Neuronal stem cell (in vitro differentiated cells): ENCODE results near the gene CXCL1.

Experiments
- DNase-seq: peaks from one replicate; pipeline ENCODE4 v3.0.0-alpha.2; 2013; ENCODE audit warnings: low spot score
- H2AFZ ChIP-seq: one replicate; pipeline ENCODE4 v1.6.1; 2013; ENCODE audit warnings: mild to moderate bottlenecking, low read length, inconsistent platforms
- H2AK5ac ChIP-seq: 2 replicates; pipeline ENCODE4 v1.6.1; 2013; ENCODE audit warnings: low read depth, mild to moderate bottlenecking, inconsistent platforms, low read length, moderate library complexity, mixed read lengths
- H2BK120ac ChIP-seq: 2 replicates; pipeline ENCODE4 v1.6.1; 2013; ENCODE audit warnings: low read depth, mild to moderate bottlenecking, inconsistent platforms, low read length, moderate library complexity, mixed read lengths
- H2BK12ac ChIP-seq: one replicate; pipeline ENCODE4 v1.6.1; 2013; ENCODE audit warnings: low read length, inconsistent platforms
- H2BK15ac ChIP-seq: 2 replicates; pipeline ENCODE4 v1.6.1; 2013; ENCODE audit warnings: mild to moderate bottlenecking, low read length, inconsistent platforms, mixed read lengths
- H2BK5ac ChIP-seq: one replicate; pipeline ENCODE4 v1.6.1; 2013; ENCODE audit warnings: inconsistent platforms, mild to moderate bottlenecking, low read length, moderate library complexity
- H3K14ac ChIP-seq: one replicate; pipeline ENCODE4 v1.6.1; 2013; ENCODE audit warnings: low read length, inconsistent platforms
- H3K18ac ChIP-seq: 2 replicates; pipeline ENCODE4 v1.6.1; 2013; ENCODE audit warnings: low read length, inconsistent platforms
- H3K23ac ChIP-seq: 2 replicates; pipeline ENCODE4 v1.6.1; 2013; ENCODE audit warnings: low read depth, mild to moderate bottlenecking, mixed read lengths, low read length, inconsistent platforms; ENCODE audit not compliant: poor library complexity
- H3K27ac ChIP-seq: replicated peaks from 3 replicates; pipeline ENCODE4 v1.5.1; 2013; ENCODE audit warnings: low read length, inconsistent platforms
- H3K27me3 ChIP-seq, 3 experiments: 2 replicates each; pipeline ENCODE4 v1.6.1; 2013; ENCODE audit warnings: low read length in 3 of 3, mild to moderate bottlenecking in 2 of 3, inconsistent platforms in 1 of 3, low read depth in 1 of 3, mixed read lengths in 1 of 3, moderate library complexity in 1 of 3; ENCODE audit not compliant: control insufficient read depth in 3 of 3, insufficient read depth in 3 of 3
- H3K36me3 ChIP-seq, 2 donors: replicated peaks in 1 of 2; 2 replicates each; pipeline ENCODE4 v1.6.1; 2013; ENCODE audit warnings: low read length in 2 of 2; ENCODE audit not compliant: control insufficient read depth in 2 of 2, insufficient read depth in 2 of 2
- H3K4ac ChIP-seq: 2 replicates; pipeline ENCODE4 v1.6.1; 2013; ENCODE audit warnings: inconsistent platforms, mild to moderate bottlenecking, low read length, moderate library complexity
- H3K4me1 ChIP-seq, 2 donors: 1 replicate in 1 of 2; 2 replicates in 1 of 2; pipeline ENCODE4 v1.6.1; 2013; ENCODE audit warnings: low read length in 2 of 2, low read depth in 1 of 2; ENCODE audit not compliant: control insufficient read depth in 2 of 2, insufficient read depth in 1 of 2
- H3K4me2 ChIP-seq: one replicate; pipeline ENCODE4 v1.6.1; 2013; ENCODE audit warnings: mild to moderate bottlenecking, low read length, inconsistent platforms; ENCODE audit not compliant: insufficient read depth, poor library complexity, severe bottlenecking
- H3K4me3 ChIP-seq, 2 donors: 2 replicates each; pipeline ENCODE4 v1.5.1; 2013; ENCODE audit warnings: low read length in 2 of 2, mild to moderate bottlenecking in 2 of 2, inconsistent platforms in 1 of 2, moderate library complexity in 1 of 2
- H3K79me1 ChIP-seq: one replicate; pipeline ENCODE4 v1.6.1; 2013; ENCODE audit warnings: low read depth, mild to moderate bottlenecking, inconsistent platforms, low read length, moderate library complexity
- H3K9ac ChIP-seq: one replicate; pipeline ENCODE4 v1.6.1; 2013; ENCODE audit warnings: mild to moderate bottlenecking, low read depth, low read length, inconsistent platforms; ENCODE audit not compliant: poor library complexity
- H3K9me3 ChIP-seq, 2 donors: replicated peaks in 1 of 2; 2 replicates each; pipeline versions ENCODE3 to v1.6.1; 2013; ENCODE audit warnings: low read length in 2 of 2, mild to moderate bottlenecking in 2 of 2, inconsistent platforms in 1 of 2, low read depth in 1 of 2, mixed read lengths in 1 of 2, moderate library complexity in 1 of 2; ENCODE audit not compliant: control insufficient read depth in 2 of 2, insufficient read depth in 1 of 2
- H4K8ac ChIP-seq: one replicate; pipeline ENCODE4 v1.6.1; 2013; ENCODE audit warnings: low read depth, mild to moderate bottlenecking, inconsistent platforms, low read length, moderate library complexity
- H4K91ac ChIP-seq: one replicate; pipeline ENCODE4 v1.6.1; 2013; ENCODE audit warnings: low read length, low read depth, mild to moderate bottlenecking, inconsistent platforms; ENCODE audit not compliant: poor library complexity
- WGBS, 2 donors: extraction: QIAGEN DNeasy Blood & Tissue Kit; methylation state at CpG; one replicate each; pipeline ENCODE4 v1.1.7; 2013; ENCODE audit warnings: missing lambda C conversion rate in 2 of 2, mixed read lengths in 1 of 2; ENCODE audit not compliant: insufficient read length in 2 of 2, insufficient replicate concordance in 1 of 2; ENCODE audit errors: extremely low coverage in 2 of 2; 5-methylcytosine and 5-hydroxymethylcytosine counted together

Gene CXCL1

GRCh38 chr4:73847526-73848182, 21.5 kb upstream of the CXCL1 start:
- no CpG with 5 or more reads among the region's 3 CpGs for WGBS, 2 donors

DNA sequence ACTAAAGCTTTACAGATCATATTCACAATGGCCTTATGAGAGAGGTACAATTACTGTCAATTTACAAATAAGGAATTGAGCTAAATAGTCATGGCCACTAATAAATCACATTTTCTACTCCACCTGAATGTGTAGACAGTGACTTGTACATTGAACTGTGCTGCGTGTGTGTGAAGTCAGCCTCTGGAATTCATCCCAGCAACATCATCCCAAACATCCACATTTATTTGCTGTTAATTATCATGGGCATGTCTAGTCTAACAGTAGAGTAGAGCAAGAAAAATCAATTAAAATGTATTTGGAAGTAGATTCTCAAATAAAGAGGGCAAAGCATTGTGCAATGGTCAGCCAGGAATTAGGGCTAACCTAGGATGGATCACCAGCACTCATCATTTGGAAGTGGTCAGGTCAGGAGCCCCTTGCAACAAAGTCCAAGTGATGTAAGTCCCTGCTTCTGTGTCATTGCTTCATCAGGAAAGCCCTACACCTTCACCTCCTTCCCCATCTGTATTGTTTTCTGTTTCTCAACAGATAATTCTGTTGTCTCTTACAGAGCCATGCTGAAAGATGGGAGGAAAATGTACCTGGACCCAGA, 20.9 kb upstream of the CXCL1 start:
- no peaks in the 10 kb centered on the region for H3K79me1 ChIP-seq
- no peak overlapping the region for H2BK120ac ChIP-seq
- no peak overlapping the region for H2BK12ac ChIP-seq
- no peaks in the 10 kb centered on the region for H3K4me1 ChIP-seq
- H2BK15ac ChIP-seq: no peak overlapping the region
- H2AFZ ChIP-seq: no peak overlapping the region
- no peak overlapping the region for H3K23ac ChIP-seq
- no peaks in the 10 kb centered on the region for H3K27me3 ChIP-seq
- DNase-seq: no peak
- H3K9ac ChIP-seq: no peak overlapping the region
- no peak overlapping the region for H4K8ac ChIP-seq
- no peak overlapping the region for H3K4ac ChIP-seq
- H2BK5ac ChIP-seq: no peak overlapping the region
- H3K4me2 ChIP-seq: no peak overlapping the region
- H3K14ac ChIP-seq: no peak overlapping the region
- H3K27ac ChIP-seq: no peak overlapping the region
- no peak overlapping the region for H2AK5ac ChIP-seq
- no CpG with 5 or more reads among the region's 1 CpG for WGBS, 2 donors
- no peaks in the 10 kb centered on the region for H3K9me3 ChIP-seq
- H3K18ac ChIP-seq: no peak overlapping the region
- no peak overlapping the region for H4K91ac ChIP-seq
- H3K36me3 ChIP-seq: no peaks in the 10 kb centered on the region
- H3K4me3 ChIP-seq: no peak overlapping the region

More at GRCh38 chr4:73847526-73848182, 21.5 kb upstream of the CXCL1 start:
- H2BK12ac ChIP-seq: no peak overlapping the region
- H2AFZ ChIP-seq: no peak overlapping the region
- DNase-seq: no peak
- no peak overlapping the region for H3K18ac ChIP-seq
- H2BK5ac ChIP-seq: no peak overlapping the region
- no peak overlapping the region for H2BK15ac ChIP-seq
- no peak overlapping the region for H3K9ac ChIP-seq
- H3K27ac ChIP-seq: no peak overlapping the region
- no peak overlapping the region for H3K4ac ChIP-seq
- no peaks in the 10 kb centered on the region for H3K79me1 ChIP-seq
- no peaks in the 10 kb centered on the region for H3K27me3 ChIP-seq
- H4K8ac ChIP-seq: no peak overlapping the region
- no peak overlapping the region for H2AK5ac ChIP-seq
- H2BK120ac ChIP-seq: no peak overlapping the region
- H3K14ac ChIP-seq: peak overlapping the region; percentile 14
- H3K4me1 ChIP-seq: no peaks in the 10 kb centered on the region
- no peak overlapping the region for H4K91ac ChIP-seq
- H3K9me3 ChIP-seq: no peaks in the 10 kb centered on the region
- H3K36me3 ChIP-seq: no peaks in the 10 kb centered on the region
- no peak overlapping the region for H3K23ac ChIP-seq
- no peak overlapping the region for H3K4me3 ChIP-seq
- no peak overlapping the region for H3K4me2 ChIP-seq

DNA sequence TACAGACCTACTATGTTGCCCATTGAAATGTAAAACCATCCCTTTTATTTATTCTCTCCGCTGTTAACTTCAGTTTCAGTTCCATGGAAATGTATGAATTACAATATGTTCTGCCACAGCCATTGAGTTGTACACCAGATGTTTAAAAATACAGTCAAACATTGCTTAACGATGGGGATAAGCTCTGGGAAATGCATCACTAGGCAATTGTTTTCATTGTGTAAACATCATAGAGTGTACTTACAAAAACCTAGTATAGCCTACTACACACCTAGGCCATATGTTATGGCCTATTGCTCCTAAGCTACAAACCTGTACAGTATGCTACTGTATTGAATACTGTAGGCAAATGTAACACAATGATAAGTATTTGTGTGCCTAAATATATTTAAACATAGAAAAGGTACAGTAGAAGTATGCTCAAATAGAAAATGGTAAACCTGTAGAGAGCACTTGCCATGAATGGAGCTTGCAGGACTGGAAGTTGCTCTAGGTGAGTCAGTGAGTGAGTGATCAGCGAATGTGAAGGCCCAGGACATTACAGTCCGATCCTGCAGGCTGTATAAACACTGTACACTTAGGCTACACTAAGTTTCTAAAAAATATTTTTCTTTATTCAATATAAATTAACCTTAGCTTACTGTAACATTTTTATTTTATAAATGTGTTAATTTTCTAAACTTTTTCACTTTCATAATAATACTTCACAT, 18.8 kb upstream of the CXCL1 start:
- no peak overlapping the region for H3K23ac ChIP-seq
- H3K14ac ChIP-seq: no peak overlapping the region
- no peak overlapping the region for H2BK15ac ChIP-seq
- no peak overlapping the region for H2BK12ac ChIP-seq
- no CpG with 5 or more reads among the region's 4 CpGs for WGBS, 2 donors
- no peak overlapping the region for H3K27ac ChIP-seq
- DNase-seq: no peak
- H3K4ac ChIP-seq: no peak overlapping the region
- no peaks in the 10 kb centered on the region for H3K27me3 ChIP-seq
- no peaks in the 10 kb centered on the region for H3K4me1 ChIP-seq
- H3K9ac ChIP-seq: no peak overlapping the region
- no peak overlapping the region for H3K4me3 ChIP-seq
- no peak overlapping the region for H2AK5ac ChIP-seq
- H3K79me1 ChIP-seq: no peaks in the 10 kb centered on the region
- no peak overlapping the region for H3K18ac ChIP-seq
- H3K4me2 ChIP-seq: no peak overlapping the region
- no peak overlapping the region for H2BK5ac ChIP-seq
- no peak overlapping the region for H4K91ac ChIP-seq
- H4K8ac ChIP-seq: no peak overlapping the region
- no peak overlapping the region for H2BK120ac ChIP-seq
- no peak overlapping the region for H2AFZ ChIP-seq
- H3K9me3 ChIP-seq: no peaks in the 10 kb centered on the region
- no peaks in the 10 kb centered on the region for H3K36me3 ChIP-seq

DNA sequence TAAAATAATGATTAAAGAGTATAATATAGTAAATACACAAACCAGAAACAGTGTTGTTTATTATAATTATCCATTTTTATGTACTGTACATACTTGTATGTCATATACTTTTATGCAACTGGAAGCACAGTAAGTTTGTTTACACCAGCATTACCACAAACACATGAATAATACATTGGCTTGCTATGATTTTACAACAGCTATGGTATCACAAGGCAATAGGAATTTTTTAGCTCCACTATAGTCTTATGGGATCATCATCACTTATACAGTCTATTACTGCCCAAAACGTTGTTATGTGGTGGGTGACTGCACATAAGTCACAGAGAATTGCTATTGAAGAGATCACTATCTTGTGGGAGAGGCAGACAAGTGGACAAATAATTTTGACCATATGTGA, 17.9 kb upstream of the CXCL1 start:
- H3K27ac ChIP-seq: no peak overlapping the region
- H4K91ac ChIP-seq: no peak overlapping the region
- H3K79me1 ChIP-seq: no peaks in the 10 kb centered on the region
- no peak overlapping the region for H2BK5ac ChIP-seq
- no peaks in the 10 kb centered on the region for H3K36me3 ChIP-seq
- no peak overlapping the region for H4K8ac ChIP-seq
- no peak overlapping the region for H3K4ac ChIP-seq
- no peak overlapping the region for H2BK12ac ChIP-seq
- H2AFZ ChIP-seq: no peak overlapping the region
- H3K4me3 ChIP-seq: no peak overlapping the region
- H3K27me3 ChIP-seq: no peaks in the 10 kb centered on the region
- H3K18ac ChIP-seq: no peak overlapping the region
- DNase-seq: no peak
- no peak overlapping the region for H3K23ac ChIP-seq
- no peak overlapping the region for H3K14ac ChIP-seq
- WGBS, 2 donors: no CpG with 5 or more reads among the region's 1 CpG
- no peak overlapping the region for H3K9ac ChIP-seq
- H3K4me2 ChIP-seq: no peak overlapping the region
- H2AK5ac ChIP-seq: no peak overlapping the region
- no peaks in the 10 kb centered on the region for H3K9me3 ChIP-seq
- H2BK15ac ChIP-seq: no peak overlapping the region
- no peak overlapping the region for H2BK120ac ChIP-seq
- no peaks in the 10 kb centered on the region for H3K4me1 ChIP-seq
